WERI-Rb-1 (cell line): ENCODE results near the gene CCDC92.

Experiments
- DNase-seq: peaks from one replicate; pipeline ENCODE4 v3.0.0-alpha.2; 2020
- H3K27ac ChIP-seq: fragments of 250-450 bp; sonication (Bioruptor Pico); 2 replicates; pipeline ENCODE4 v1.5.1; 2020; ENCODE audit warnings: mild to moderate bottlenecking, moderate library complexity
- H3K27me3 ChIP-seq: fragments of 250-450 bp; sonication (Bioruptor Pico); 2 replicates; pipeline ENCODE4 v1.5.1; 2021; ENCODE audit warnings: mild to moderate bottlenecking, low read depth, moderate library complexity; ENCODE audit not compliant: insufficient read depth, severe bottlenecking
- H3K36me3 ChIP-seq: fragments of 250-450 bp; sonication (Bioruptor Pico); 2 replicates; pipeline ENCODE4 v1.5.1; 2020; ENCODE audit warnings: mild to moderate bottlenecking, moderate library complexity
- H3K4me3 ChIP-seq: 2 replicates; pipeline ENCODE4 v1.5.1; 2011; ENCODE audit warnings: low read depth, mild to moderate bottlenecking, control low read depth, low read length
- H3K9me3 ChIP-seq: fragments of 250-450 bp; sonication (Bioruptor Pico); 2 replicates; pipeline ENCODE4 v1.5.1; 2021; ENCODE audit warnings: mild to moderate bottlenecking, moderate library complexity; ENCODE audit not compliant: severe bottlenecking
- TF ChIP-seq, protein P1 (sequence below): IDR thresholded peaks from 2 replicates; pipeline ENCODE4 v1.5.1; 2011; ENCODE audit warnings: low read depth, mild to moderate bottlenecking, control low read depth, inconsistent platforms, low read length

CCDC92 gene

DNA sequence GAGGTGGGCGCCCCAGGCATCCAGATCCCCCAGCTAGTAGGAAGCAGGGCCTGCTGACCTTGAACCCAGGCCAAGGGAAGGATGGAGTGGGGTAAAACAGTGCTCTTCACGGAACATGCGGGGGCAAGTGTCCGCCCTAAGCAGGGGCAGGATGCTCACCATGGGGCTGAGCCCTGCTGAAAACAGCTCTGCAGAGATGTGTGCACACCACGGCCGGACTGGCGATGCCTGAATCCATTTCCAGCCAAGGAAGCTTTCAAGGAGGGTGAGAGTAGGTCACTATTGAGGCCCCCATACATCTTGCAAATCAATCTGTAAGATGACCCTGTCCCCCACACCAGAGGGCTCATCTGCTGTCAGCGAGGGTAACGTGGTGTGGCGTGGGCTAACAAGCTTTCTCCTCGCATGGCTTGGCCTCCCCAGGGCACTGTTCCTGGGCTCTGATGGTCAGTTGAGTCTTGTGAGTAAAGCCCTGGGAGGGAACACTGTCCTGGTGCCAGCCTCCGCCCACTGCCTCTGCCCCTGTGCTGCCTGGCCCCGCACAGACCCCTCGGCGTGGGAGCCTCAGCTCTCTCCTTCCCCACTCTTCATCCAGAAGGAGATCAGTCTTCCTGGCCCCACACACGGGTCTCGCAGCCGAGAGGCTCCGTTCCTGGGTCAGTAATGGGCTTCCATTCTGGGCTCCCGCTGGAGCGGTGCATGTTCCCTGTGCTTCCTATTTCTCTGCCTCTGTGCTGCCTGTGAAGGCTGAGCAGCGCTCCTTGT lies 69.1 kb downstream of the CCDC92 start:
- no peak for DNase-seq
- Histone ChIP-seq H3K36me3 (no peaks in the 10 kb centered on the region), H3K27me3 (no peaks in the 10 kb centered on the region), H3K27ac (no peak overlapping the region), H3K4me3 (no peak overlapping the region), H3K9me3 (no peaks in the 10 kb centered on the region)
- TF ChIP-seq, protein P1, sequence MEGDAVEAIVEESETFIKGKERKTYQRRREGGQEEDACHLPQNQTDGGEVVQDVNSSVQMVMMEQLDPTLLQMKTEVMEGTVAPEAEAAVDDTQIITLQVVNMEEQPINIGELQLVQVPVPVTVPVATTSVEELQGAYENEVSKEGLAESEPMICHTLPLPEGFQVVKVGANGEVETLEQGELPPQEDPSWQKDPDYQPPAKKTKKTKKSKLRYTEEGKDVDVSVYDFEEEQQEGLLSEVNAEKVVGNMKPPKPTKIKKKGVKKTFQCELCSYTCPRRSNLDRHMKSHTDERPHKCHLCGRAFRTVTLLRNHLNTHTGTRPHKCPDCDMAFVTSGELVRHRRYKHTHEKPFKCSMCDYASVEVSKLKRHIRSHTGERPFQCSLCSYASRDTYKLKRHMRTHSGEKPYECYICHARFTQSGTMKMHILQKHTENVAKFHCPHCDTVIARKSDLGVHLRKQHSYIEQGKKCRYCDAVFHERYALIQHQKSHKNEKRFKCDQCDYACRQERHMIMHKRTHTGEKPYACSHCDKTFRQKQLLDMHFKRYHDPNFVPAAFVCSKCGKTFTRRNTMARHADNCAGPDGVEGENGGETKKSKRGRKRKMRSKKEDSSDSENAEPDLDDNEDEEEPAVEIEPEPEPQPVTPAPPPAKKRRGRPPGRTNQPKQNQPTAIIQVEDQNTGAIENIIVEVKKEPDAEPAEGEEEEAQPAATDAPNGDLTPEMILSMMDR: no peak

DNA sequence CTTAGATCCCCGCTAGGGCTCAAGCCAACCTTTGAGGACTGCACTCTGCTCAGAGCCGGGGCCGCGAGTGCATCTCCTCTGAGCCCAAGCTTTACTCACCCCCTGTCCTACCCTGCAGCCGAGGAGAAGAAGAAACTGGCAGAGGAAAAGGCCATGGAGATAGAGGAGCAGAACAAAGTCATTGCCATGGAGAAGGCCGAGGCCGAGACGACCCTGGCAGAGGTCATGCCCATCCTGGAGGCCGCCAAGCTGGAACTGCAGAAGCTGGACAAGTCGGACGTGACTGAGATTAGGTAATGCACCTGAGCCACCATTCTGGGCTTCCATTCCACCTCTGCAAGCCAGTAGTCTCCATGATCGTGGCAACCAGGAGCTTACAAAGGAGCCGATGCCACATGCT lies 69.8 kb downstream of the CCDC92 start:
- no peaks in the 10 kb centered on the region for H3K36me3 ChIP-seq
- H3K4me3 ChIP-seq: no peak overlapping the region
- DNase-seq: no peak
- no peak overlapping the region for H3K27ac ChIP-seq
- no peaks in the 10 kb centered on the region for H3K9me3 ChIP-seq
- TF ChIP-seq, protein P1: no peak
- H3K27me3 ChIP-seq: no peaks in the 10 kb centered on the region

DNA sequence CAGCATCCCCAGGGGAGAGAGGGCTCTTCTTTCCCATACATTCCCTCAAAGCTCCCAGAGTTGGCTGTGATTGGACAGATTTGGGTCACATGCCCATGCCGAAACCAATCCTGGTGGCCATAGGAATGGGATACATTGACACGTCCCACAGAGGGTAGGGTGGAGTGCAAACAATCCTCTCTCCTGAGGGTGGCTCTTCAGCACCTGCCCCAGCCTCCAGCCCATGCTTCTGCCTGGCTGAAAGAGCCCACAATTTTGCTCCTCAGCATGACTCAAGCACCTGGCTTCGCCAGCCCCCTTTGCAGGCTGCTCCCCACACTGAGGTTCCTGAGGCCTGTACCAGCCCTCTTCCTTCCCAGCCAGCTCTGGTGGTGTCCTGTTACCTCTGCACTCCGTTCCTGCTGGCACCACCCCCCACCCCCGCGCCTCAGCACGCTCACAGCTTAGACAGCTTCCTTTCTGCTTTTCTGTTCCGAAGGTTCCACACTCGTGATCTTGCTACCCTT lies 71.7 kb downstream of the CCDC92 start:
- Histone ChIP-seq H3K9me3 (no peaks in the 10 kb centered on the region), H3K27me3 (no peaks in the 10 kb centered on the region), H3K27ac (no peak overlapping the region), H3K4me3 (no peak overlapping the region), H3K36me3 (no peaks in the 10 kb centered on the region)
- TF ChIP-seq, protein P1: 0 out of 2 replicates have a peak, but pooled peaks have one; percentile 3
- DNase-seq: no peak

DNA sequence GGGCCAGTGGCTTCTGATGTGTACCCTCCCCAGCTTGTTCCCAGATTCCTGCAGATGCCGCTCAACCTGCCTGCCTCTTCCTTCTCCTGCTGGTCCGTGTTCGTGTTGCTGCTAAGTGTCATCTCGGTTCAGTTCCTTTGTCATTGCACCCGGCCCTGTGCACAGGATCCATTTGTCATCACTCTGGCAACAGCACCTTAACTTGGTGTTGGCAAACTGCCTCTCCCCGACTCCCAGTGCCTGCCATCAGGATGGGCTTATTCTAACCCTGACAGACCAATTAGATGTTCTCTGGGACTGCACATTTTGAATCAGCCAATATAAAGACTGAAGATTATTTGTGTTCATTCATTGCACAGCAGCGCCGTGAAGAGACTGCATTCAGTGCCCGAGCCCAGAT lies 73.3 kb downstream of the CCDC92 start:
- no peak for DNase-seq
- Histone ChIP-seq H3K4me3 (no peak overlapping the region), H3K27me3 (no peaks in the 10 kb centered on the region), H3K9me3 (no peaks in the 10 kb centered on the region), H3K27ac (no peak overlapping the region), H3K36me3 (no peaks in the 10 kb centered on the region)
- TF ChIP-seq, protein P1: no peak

DNA sequence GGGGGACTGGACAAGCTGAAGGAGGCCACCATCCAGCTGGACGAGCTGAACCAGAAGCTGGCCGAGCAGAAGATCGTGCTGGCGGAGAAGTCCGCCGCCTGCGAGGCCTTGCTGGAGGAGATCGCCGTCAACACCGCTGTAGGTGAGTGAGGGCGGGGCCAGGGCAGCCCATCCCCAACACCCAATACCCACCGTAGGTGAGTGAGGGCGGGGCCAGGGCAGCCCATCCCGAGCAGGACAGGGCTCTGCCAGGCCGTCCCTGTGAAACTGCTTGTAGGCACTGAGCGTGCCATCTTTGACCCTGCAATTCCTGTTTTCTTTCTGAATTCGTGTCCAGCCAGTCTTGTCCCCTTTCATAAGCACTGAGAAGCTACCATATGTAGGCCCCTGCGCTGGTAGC lies 74.0 kb downstream of the CCDC92 start:
- H3K9me3 ChIP-seq: no peaks in the 10 kb centered on the region
- no peak overlapping the region for H3K4me3 ChIP-seq
- no peaks in the 10 kb centered on the region for H3K36me3 ChIP-seq
- TF ChIP-seq, protein P1: no peak
- H3K27ac ChIP-seq: no peak overlapping the region
- DNase-seq: no peak
- no peaks in the 10 kb centered on the region for H3K27me3 ChIP-seq
